Astrocyte (in vitro differentiated cells and primary cell): Measurements from ENCODE around the gene GYS1.

Experiments
- CTCF ChIP-seq: IDR thresholded peaks from 2 replicates; pipeline ENCODE4 v1.5.1; 2011; ENCODE audit warnings: low read depth, mild to moderate bottlenecking, inconsistent platforms, low read length, moderate library complexity; ENCODE audit not compliant: insufficient read depth
- EZH2 ChIP-seq: IDR thresholded peaks from 2 replicates; pipeline ENCODE4 v1.6.1; 2012; ENCODE audit warnings: mild to moderate bottlenecking, low read length, inconsistent platforms; ENCODE audit not compliant: insufficient read depth

GRCh38 chr19:48963371-48964204 lies 29.5 kb downstream of the GYS1 start:
- TF ChIP-seq CTCF (no peak), EZH2 (no peak)
